H9 (cell line): ENCODE data around the gene DNAH1. TPM values are rescaled to one million over a fixed set of nuclear protein-coding genes. Genes with fewer than 3 reads are reported as not detected.
"Not testable (repeated sequence)": the region's sequence is repeated elsewhere in the genome, so short reads cannot be mapped to it uniquely, and the experiment has no call there.

Experiments used
- DNase-seq: peaks from one replicate; pipeline ENCODE4 v3.0.0-alpha.2; 2017
- H2AFZ ChIP-seq: one replicate; pipeline ENCODE4 v1.6.1; 2013; ENCODE audit warnings: mild to moderate bottlenecking, low read length, control low read depth, moderate library complexity
- H2AK5ac ChIP-seq: 2 replicates; pipeline ENCODE4 v1.6.1; 2013; ENCODE audit warnings: low read length, control low read depth, mixed read lengths; ENCODE audit not compliant: insufficient read length
- H2BK120ac ChIP-seq: one replicate; pipeline ENCODE4 v1.6.1; 2013; ENCODE audit warnings: low read depth, mild to moderate bottlenecking, low read length, control low read depth, inconsistent platforms; ENCODE audit not compliant: poor library complexity, severe bottlenecking
- H2BK12ac ChIP-seq: 2 replicates; pipeline ENCODE4 v1.6.1; 2013; ENCODE audit warnings: low read length, control low read depth, mixed read lengths, low read depth; ENCODE audit not compliant: insufficient read length
- H2BK15ac ChIP-seq: 2 replicates; pipeline ENCODE4 v1.6.1; 2013; ENCODE audit warnings: low read depth, low read length, control low read depth
- H2BK20ac ChIP-seq: one replicate; pipeline ENCODE4 v1.6.1; 2013; ENCODE audit warnings: low read depth, mild to moderate bottlenecking, low read length, control low read depth, inconsistent platforms; ENCODE audit not compliant: poor library complexity, severe bottlenecking
- H2BK5ac ChIP-seq: 2 replicates; pipeline ENCODE4 v1.6.1; 2013; ENCODE audit warnings: low read length, control low read depth, mixed read lengths; ENCODE audit not compliant: insufficient read length
- H3K14ac ChIP-seq: 2 replicates; pipeline ENCODE4 v1.6.1; 2013; ENCODE audit warnings: low read length, control low read depth; ENCODE audit not compliant: insufficient read depth
- H3K18ac ChIP-seq: 2 replicates; pipeline ENCODE4 v1.6.1; 2013; ENCODE audit warnings: low read depth, mild to moderate bottlenecking, mixed read lengths, low read length, control low read depth; ENCODE audit not compliant: insufficient read length
- H3K23ac ChIP-seq: 2 replicates; pipeline ENCODE4 v1.6.1; 2013; ENCODE audit warnings: low read length, control low read depth, mixed read lengths, low read depth; ENCODE audit not compliant: insufficient read length
- H3K23me2 ChIP-seq: 2 replicates; pipeline ENCODE4 v1.6.1; 2013; ENCODE audit warnings: low read depth, mild to moderate bottlenecking, mixed read lengths, low read length, control low read depth; ENCODE audit not compliant: insufficient read length, poor library complexity, severe bottlenecking
- H3K27ac ChIP-seq: 2 replicates; pipeline ENCODE4 v1.5.1; 2013; ENCODE audit warnings: low read length, control low read depth, mixed read lengths, low read depth; ENCODE audit not compliant: insufficient read length
- H3K27me3 ChIP-seq: 2 replicates; pipeline ENCODE4 v1.6.1; 2013; ENCODE audit warnings: low read length, control low read depth, inconsistent platforms; ENCODE audit not compliant: insufficient read depth
- H3K4ac ChIP-seq: 2 replicates; pipeline ENCODE4 v1.6.1; 2013; ENCODE audit warnings: low read depth, mild to moderate bottlenecking, control low read depth, inconsistent platforms, low read length, moderate library complexity
- H3K4me1 ChIP-seq: 2 replicates; pipeline ENCODE4 v1.6.1; 2013; ENCODE audit warnings: low read length, control low read depth, inconsistent platforms; ENCODE audit not compliant: insufficient read depth
- H3K4me2 ChIP-seq: 2 replicates; pipeline ENCODE4 v1.6.1; 2013; ENCODE audit warnings: low read length, control low read depth, mixed read lengths; ENCODE audit not compliant: insufficient read length, insufficient read depth
- H3K56ac ChIP-seq: 2 replicates; pipeline ENCODE4 v1.6.1; 2013; ENCODE audit warnings: low read depth, mild to moderate bottlenecking, mixed read lengths, low read length, control low read depth; ENCODE audit not compliant: insufficient read length
- H3K79me1 ChIP-seq: 2 replicates; pipeline ENCODE4 v1.6.1; 2013; ENCODE audit warnings: low read depth, mild to moderate bottlenecking, moderate library complexity, low read length, control low read depth, inconsistent platforms; ENCODE audit not compliant: insufficient read depth, poor library complexity, severe bottlenecking
- H3K79me2 ChIP-seq: 2 replicates; pipeline ENCODE4 v1.6.1; 2013; ENCODE audit warnings: low read length, control low read depth, inconsistent platforms; ENCODE audit not compliant: insufficient read depth
- H3K9ac ChIP-seq: 2 replicates; pipeline ENCODE4 v1.6.1; 2013; ENCODE audit warnings: low read length, control low read depth, mixed read lengths; ENCODE audit not compliant: insufficient read length; ENCODE audit errors: extremely low read depth
- H3K9me3 ChIP-seq: one replicate; pipeline ENCODE4 v1.6.1; 2013; ENCODE audit warnings: low read depth, low read length, inconsistent platforms; ENCODE audit not compliant: control insufficient read depth
- H3T11ph ChIP-seq: one replicate; pipeline ENCODE4 v1.6.1; 2013; ENCODE audit warnings: mild to moderate bottlenecking, low read length, control low read depth, inconsistent platforms
- H4K20me1 ChIP-seq: one replicate; pipeline ENCODE4 v1.6.1; 2013; ENCODE audit not compliant: control insufficient read depth, insufficient read length, insufficient read depth
- H4K5ac ChIP-seq: 2 replicates; pipeline ENCODE4 v1.6.1; 2013; ENCODE audit warnings: low read depth, mild to moderate bottlenecking, mixed read lengths, low read length, control low read depth; ENCODE audit not compliant: insufficient read length
- H4K8ac ChIP-seq: replicated peaks from 2 replicates; pipeline ENCODE4 v1.6.1; 2013; ENCODE audit warnings: low read length, control low read depth, mixed read lengths, low read depth; ENCODE audit not compliant: insufficient read length
- H4K91ac ChIP-seq: 2 replicates; pipeline ENCODE4 v1.6.1; 2013; ENCODE audit warnings: low read depth, mild to moderate bottlenecking, moderate library complexity, mixed read lengths, low read length, control low read depth; ENCODE audit not compliant: insufficient read length
- H3K27ac Mint-ChIP-seq, 3 experiments: 2 replicates in 2 of 3; 3 replicates in 1 of 3; pipeline ENCODE4 v1.8.0; 2020 to 2021; ENCODE audit warnings: mixed read lengths in 3 of 3, mild to moderate bottlenecking in 1 of 3, moderate library complexity in 1 of 3
- H3K27me3 Mint-ChIP-seq: 2 replicates; pipeline ENCODE4 v1.8.0; 2021; ENCODE audit warnings: low read depth, mild to moderate bottlenecking, moderate library complexity, mixed read lengths
- H3K36me3 Mint-ChIP-seq, 3 experiments: 2 replicates in 2 of 3; 3 replicates in 1 of 3; pipeline ENCODE4 v1.8.0; 2020 to 2021; ENCODE audit warnings: low read depth in 3 of 3, mixed read lengths in 3 of 3; ENCODE audit not compliant: insufficient read depth in 1 of 3
- H3K4me1 Mint-ChIP-seq, 2 experiments: 2 replicates each; pipeline ENCODE4 v1.8.0; 2020; ENCODE audit warnings: mixed read lengths in 2 of 2
- H3K4me3 Mint-ChIP-seq, 2 experiments: 2 replicates in 1 of 2; 3 replicates in 1 of 2; pipeline ENCODE4 v1.8.0; 2020 to 2021; ENCODE audit warnings: mild to moderate bottlenecking in 2 of 2, mixed read lengths in 2 of 2, moderate library complexity in 1 of 2
- H3K9me3 Mint-ChIP-seq, 2 experiments: 2 replicates in 1 of 2; 3 replicates in 1 of 2; pipeline ENCODE4 v1.8.0; 2020; ENCODE audit warnings: mild to moderate bottlenecking in 2 of 2, mixed read lengths in 2 of 2, moderate library complexity in 1 of 2
- WGBS: extraction: QIAGEN DNeasy Blood & Tissue Kit; methylation state at CpG from one replicate; pipeline ENCODE4 v1.1.7; 2013; ENCODE audit warnings: missing lambda C conversion rate, low lambda C conversion rate, mixed read lengths; ENCODE audit not compliant: insufficient read length; ENCODE audit errors: extremely low coverage; 5-methylcytosine and 5-hydroxymethylcytosine counted together
- total RNA-seq: library from RNA; stranded (reverse); gene quantifications from 2 replicates; pipeline ENCODE4 v1.2.1, GENCODE V29; 2021
- TF ChIP-seq, protein P1 (sequence below): fragments of 200-600 bp; sonication (generic); conservative IDR thresholded peaks from 3 replicates; pipeline ENCODE4 v1.8.0; 2021; ENCODE audit warnings: antibody characterized with exemption, mild to moderate bottlenecking

Gene DNAH1
- total RNA-seq, 1 experiment from 2014 or later = 2.0 TPM

DNA sequence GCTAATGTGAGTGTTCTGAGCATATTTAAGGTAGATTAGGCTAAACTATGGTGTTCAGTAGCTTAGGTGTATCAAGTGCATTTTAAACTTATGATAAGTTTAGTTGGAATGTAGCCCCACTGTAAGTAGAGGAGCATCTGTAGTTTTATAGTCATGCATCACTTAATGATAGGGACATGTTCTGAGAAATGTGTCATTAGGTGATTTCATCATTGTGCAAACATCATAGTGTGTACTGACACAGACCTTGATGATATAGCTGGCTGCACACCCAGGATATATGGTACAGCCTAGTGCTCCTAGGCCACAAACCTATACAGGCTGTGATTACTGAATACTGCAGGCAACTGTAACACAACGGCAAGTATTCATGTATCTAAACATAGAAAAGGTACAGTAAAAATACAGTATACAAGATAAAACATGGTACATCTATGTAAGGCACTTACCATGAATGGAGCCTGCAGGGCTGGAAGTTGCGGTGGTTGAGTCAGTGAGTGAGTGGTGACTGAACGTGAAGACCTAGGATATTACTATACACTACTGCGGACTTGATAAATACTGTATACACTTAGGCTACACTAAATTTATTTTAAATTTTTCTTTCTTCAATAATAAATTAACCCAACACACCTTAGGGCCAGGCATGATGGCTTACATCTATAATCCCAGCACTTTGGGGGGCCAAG, 17.9 kb downstream of the DNAH1 start:
- H3K27me3 Mint-ChIP-seq = no peaks in the 10 kb centered on the region; the same call in 1 of the 2 replicates
- H4K91ac ChIP-seq = no peak overlapping the region
- no peaks in the 10 kb centered on the region for H3K27me3 ChIP-seq
- TF ChIP-seq, protein P1, sequence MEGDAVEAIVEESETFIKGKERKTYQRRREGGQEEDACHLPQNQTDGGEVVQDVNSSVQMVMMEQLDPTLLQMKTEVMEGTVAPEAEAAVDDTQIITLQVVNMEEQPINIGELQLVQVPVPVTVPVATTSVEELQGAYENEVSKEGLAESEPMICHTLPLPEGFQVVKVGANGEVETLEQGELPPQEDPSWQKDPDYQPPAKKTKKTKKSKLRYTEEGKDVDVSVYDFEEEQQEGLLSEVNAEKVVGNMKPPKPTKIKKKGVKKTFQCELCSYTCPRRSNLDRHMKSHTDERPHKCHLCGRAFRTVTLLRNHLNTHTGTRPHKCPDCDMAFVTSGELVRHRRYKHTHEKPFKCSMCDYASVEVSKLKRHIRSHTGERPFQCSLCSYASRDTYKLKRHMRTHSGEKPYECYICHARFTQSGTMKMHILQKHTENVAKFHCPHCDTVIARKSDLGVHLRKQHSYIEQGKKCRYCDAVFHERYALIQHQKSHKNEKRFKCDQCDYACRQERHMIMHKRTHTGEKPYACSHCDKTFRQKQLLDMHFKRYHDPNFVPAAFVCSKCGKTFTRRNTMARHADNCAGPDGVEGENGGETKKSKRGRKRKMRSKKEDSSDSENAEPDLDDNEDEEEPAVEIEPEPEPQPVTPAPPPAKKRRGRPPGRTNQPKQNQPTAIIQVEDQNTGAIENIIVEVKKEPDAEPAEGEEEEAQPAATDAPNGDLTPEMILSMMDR = no peak
- no peak overlapping the region for H3K56ac ChIP-seq
- H3K4me3 Mint-ChIP-seq = no peak overlapping the region
- H2BK15ac ChIP-seq = no peak overlapping the region
- no peaks in the 10 kb centered on the region for H3K9me3 Mint-ChIP-seq
- no peak overlapping the region for H2AFZ ChIP-seq
- no peak overlapping the region for H3K14ac ChIP-seq
- H3K4me2 ChIP-seq = no peak overlapping the region
- H3K4me1 Mint-ChIP-seq = peaks cover 0 to 3% of the 10 kb centered on the region in 2 experiments; a peak in 1 of 4 replicates
- no peaks in the 10 kb centered on the region for H4K20me1 ChIP-seq
- no peaks in the 10 kb centered on the region for H3K79me2 ChIP-seq
- H3K9me3 ChIP-seq = no peaks in the 10 kb centered on the region
- H3K36me3 Mint-ChIP-seq = no peaks in the 10 kb centered on the region
- H3K4me1 ChIP-seq = no peaks in the 10 kb centered on the region
- H3K4ac ChIP-seq = no peak overlapping the region
- H2BK120ac ChIP-seq = no peak overlapping the region
- WGBS = no CpG with 5 or more reads among the region's 4 CpGs
- DNase-seq = no peak
- no peak overlapping the region for H3K27ac ChIP-seq
- no peak overlapping the region for H2AK5ac ChIP-seq
- no peak overlapping the region for H4K8ac ChIP-seq
- H3K23me2 ChIP-seq = no peaks in the 10 kb centered on the region
- H3K27ac Mint-ChIP-seq = no peak overlapping the region
- no peak overlapping the region for H3T11ph ChIP-seq
- H2BK20ac ChIP-seq = no peak overlapping the region
- no peak overlapping the region for H3K9ac ChIP-seq
- no peak overlapping the region for H2BK12ac ChIP-seq
- no peak overlapping the region for H3K23ac ChIP-seq
- H2BK5ac ChIP-seq = no peak overlapping the region
- no peak overlapping the region for H3K18ac ChIP-seq
- no peak overlapping the region for H4K5ac ChIP-seq
- H3K79me1 ChIP-seq = no peaks in the 10 kb centered on the region

DNA sequence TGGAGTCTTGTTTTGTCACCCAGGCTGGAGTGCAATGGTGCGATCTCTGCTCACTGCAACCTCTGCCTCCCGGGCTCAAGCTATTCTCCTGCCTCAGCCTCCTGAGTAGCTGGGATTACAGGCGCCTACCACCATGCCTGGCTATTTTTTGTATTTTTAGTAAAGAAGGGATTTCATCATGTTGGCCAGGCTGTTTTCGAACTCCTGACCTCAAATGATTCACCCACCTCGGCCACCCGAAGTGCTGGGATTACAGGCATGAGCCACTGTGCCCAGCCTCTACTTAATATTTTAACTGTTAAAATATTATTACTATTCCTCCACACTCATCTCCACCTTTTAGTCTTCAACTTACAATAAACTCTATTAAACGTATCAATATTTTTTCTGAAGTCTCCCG, 22.0 kb downstream of the DNAH1 start:
- H3K23ac ChIP-seq, H3K9ac ChIP-seq, H4K20me1 ChIP-seq, H3K36me3 Mint-ChIP-seq, H2AFZ ChIP-seq, H3K4me3 Mint-ChIP-seq, H4K91ac ChIP-seq, H2BK15ac ChIP-seq, H3K14ac ChIP-seq, H3K4ac ChIP-seq, H3K18ac ChIP-seq, H2AK5ac ChIP-seq, H4K5ac ChIP-seq, H3K79me1 ChIP-seq, H2BK20ac ChIP-seq, H3K4me1 Mint-ChIP-seq, H3K23me2 ChIP-seq, H3K27ac Mint-ChIP-seq, H3T11ph ChIP-seq, H3K9me3 ChIP-seq, H2BK120ac ChIP-seq, H3K56ac ChIP-seq, DNase-seq, H3K79me2 ChIP-seq, H3K27me3 ChIP-seq, H2BK12ac ChIP-seq, H2BK5ac ChIP-seq, H3K27ac ChIP-seq, H3K9me3 Mint-ChIP-seq, H4K8ac ChIP-seq, H3K4me2 ChIP-seq, H3K4me1 ChIP-seq, H3K27me3 Mint-ChIP-seq: not testable (repeated sequence)
- WGBS = 100% methylated on average over 2 of the region's 8 CpGs
